GM19328 (cell line): ENCODE results near the gene HRNR.

Experiments used
- ATAC-seq: cut with Tn5 transposase; IDR thresholded peaks from one replicate; pipeline ENCODE4 v1.9.1; 2021; ENCODE audit warnings: mild to moderate bottlenecking, moderate library complexity; ENCODE audit not compliant: unreplicated experiment

The HRNR gene

GRCh38 chr1:152189657-152190442, 34.1 kb downstream of the HRNR start:
- ATAC-seq, result no peak

GRCh38 chr1:152188673-152189591, 35.1 kb downstream of the HRNR start:
- ATAC-seq, result no peak

- ATAC-seq, result no peak
Measured at GRCh38 chr1:152186556-152187285, 37.3 kb downstream of the HRNR start.

GRCh38 chr1:152185544-152186391, 38.2 kb downstream of the HRNR start:
- no peak for ATAC-seq

- no peak for ATAC-seq
Measured at GRCh38 chr1:152182944-152183361, 41.0 kb downstream of the HRNR start.

GRCh38 chr1:152182431-152182830, 41.6 kb downstream of the HRNR start:
- ATAC-seq, result no peak

- no peak for ATAC-seq
Measured at GRCh38 chr1:152179566-152179965, 44.4 kb downstream of the HRNR start.

- ATAC-seq, result no peak
Measured at GRCh38 chr1:152170287-152170905, 53.6 kb downstream of the HRNR start.

- ATAC-seq, result no peak
Measured at GRCh38 chr1:152169366-152170025, 54.5 kb downstream of the HRNR start.

GRCh38 chr1:152168535-152168868, 55.5 kb downstream of the HRNR start:
- no peak for ATAC-seq

GRCh38 chr1:152167835-152168534, 56.0 kb downstream of the HRNR start:
- ATAC-seq, result no peak

GRCh38 chr1:152166966-152167365, 57.0 kb downstream of the HRNR start:
- no peak for ATAC-seq

GRCh38 chr1:152165286-152166077, 58.5 kb downstream of the HRNR start:
- ATAC-seq, result no peak

GRCh38 chr1:152164517-152165136, 59.4 kb downstream of the HRNR start:
- ATAC-seq, result no peak

- no peak for ATAC-seq
Measured at GRCh38 chr1:152162792-152163463, 61.1 kb downstream of the HRNR start.
